Measurements from ENCODE around the gene PSMD1.
"Not testable (repeated sequence)": the region's sequence is repeated elsewhere in the genome, so short reads cannot be mapped to it uniquely, and the experiment has no call there.

Gene PSMD1

GRCh38 chr2:231062776-231063175, 6.1 kb downstream of the PSMD1 start:
- no peak for TF ChIP-seq CTCF (IDR thresholded peaks at IDR 0.05; ENCODE audit: low read depth, low read length)
- no peak for TF ChIP-seq MYC (IDR thresholded peaks at IDR 0.05; ENCODE audit: low read depth, low read length)
- TF ChIP-seq MAX (IDR thresholded peaks at IDR 0.05; ENCODE audit: low read depth, low read length), result no peak
- TF ChIP-seq POLR2A (IDR thresholded peaks at IDR 0.05; ENCODE audit: extremely low read depth, insufficient read length), result no peak
- H3K4me3 ChIP-seq (ENCODE audit: low read depth, low read length), result no peak overlapping the region
- no peak for DNase-seq (ENCODE audit: low read depth)

- no peak overlapping the region for H3K4me3 ChIP-seq (ENCODE audit: low read depth, low read length)
- TF ChIP-seq POLR2A (IDR thresholded peaks at IDR 0.05; ENCODE audit: extremely low read depth, insufficient read length) (no peak), CTCF (IDR thresholded peaks at IDR 0.05; ENCODE audit: low read depth, low read length) (no peak), MAX (IDR thresholded peaks at IDR 0.05; ENCODE audit: low read depth, low read length) (no peak), MYC (IDR thresholded peaks at IDR 0.05; ENCODE audit: low read depth, low read length) (no peak)
- no peak for DNase-seq (ENCODE audit: low read depth)
Observed at GRCh38 chr2:231063347-231063746, 6.7 kb downstream of the PSMD1 start.

GRCh38 chr2:231065966-231066365, 9.3 kb downstream of the PSMD1 start:
- no peak overlapping the region for H3K4me3 ChIP-seq (ENCODE audit: low read depth, low read length)
- no peak for TF ChIP-seq CTCF (IDR thresholded peaks at IDR 0.05; ENCODE audit: low read depth, low read length)
- TF ChIP-seq MYC (IDR thresholded peaks at IDR 0.05; ENCODE audit: low read depth, low read length), result no peak
- TF ChIP-seq MAX (IDR thresholded peaks at IDR 0.05; ENCODE audit: low read depth, low read length), result no peak
- TF ChIP-seq POLR2A (IDR thresholded peaks at IDR 0.05; ENCODE audit: extremely low read depth, insufficient read length), result no peak
- no peak for DNase-seq (ENCODE audit: low read depth)

GRCh38 chr2:231067531-231067930, 10.9 kb downstream of the PSMD1 start:
- DNase-seq (ENCODE audit: low read depth); H3K4me3 ChIP-seq (ENCODE audit: low read depth, low read length): not testable (repeated sequence)

- no peak overlapping the region for H3K4me3 ChIP-seq (ENCODE audit: low read depth, low read length)
- TF ChIP-seq CTCF (IDR thresholded peaks at IDR 0.05; ENCODE audit: low read depth, low read length) (no peak), MAX (IDR thresholded peaks at IDR 0.05; ENCODE audit: low read depth, low read length) (no peak), MYC (IDR thresholded peaks at IDR 0.05; ENCODE audit: low read depth, low read length) (no peak), POLR2A (IDR thresholded peaks at IDR 0.05; ENCODE audit: extremely low read depth, insufficient read length) (no peak)
- peak; percentile 52 for DNase-seq (ENCODE audit: low read depth)
Observed at GRCh38 chr2:231068525-231069222, 12.0 kb downstream of the PSMD1 start.

GRCh38 chr2:231069379-231070054, 12.8 kb downstream of the PSMD1 start:
- DNase-seq (ENCODE audit: low read depth), result no peak
- no peak overlapping the region for H3K4me3 ChIP-seq (ENCODE audit: low read depth, low read length)
- no peak for TF ChIP-seq MYC (IDR thresholded peaks at IDR 0.05; ENCODE audit: low read depth, low read length)
- no peak for TF ChIP-seq POLR2A (IDR thresholded peaks at IDR 0.05; ENCODE audit: extremely low read depth, insufficient read length)
- TF ChIP-seq MAX (IDR thresholded peaks at IDR 0.05; ENCODE audit: low read depth, low read length), result no peak
- TF ChIP-seq CTCF (IDR thresholded peaks at IDR 0.05; ENCODE audit: low read depth, low read length), result no peak

All from NB4 (cell line).